WERI-Rb-1 (cell line): ENCODE data around the gene GPC3.

Source experiments
- DNase-seq: peaks from one replicate; pipeline ENCODE4 v3.0.0-alpha.2; 2020
- H3K27ac ChIP-seq: fragments of 250-450 bp; sonication (Bioruptor Pico); 2 replicates; pipeline ENCODE4 v1.5.1; 2020; ENCODE audit warnings: mild to moderate bottlenecking, moderate library complexity
- H3K27me3 ChIP-seq: fragments of 250-450 bp; sonication (Bioruptor Pico); 2 replicates; pipeline ENCODE4 v1.5.1; 2021; ENCODE audit warnings: mild to moderate bottlenecking, low read depth, moderate library complexity; ENCODE audit not compliant: insufficient read depth, severe bottlenecking
- H3K36me3 ChIP-seq: fragments of 250-450 bp; sonication (Bioruptor Pico); 2 replicates; pipeline ENCODE4 v1.5.1; 2020; ENCODE audit warnings: mild to moderate bottlenecking, moderate library complexity
- H3K4me3 ChIP-seq: 2 replicates; pipeline ENCODE4 v1.5.1; 2011; ENCODE audit warnings: low read depth, mild to moderate bottlenecking, control low read depth, low read length
- H3K9me3 ChIP-seq: fragments of 250-450 bp; sonication (Bioruptor Pico); 2 replicates; pipeline ENCODE4 v1.5.1; 2021; ENCODE audit warnings: mild to moderate bottlenecking, moderate library complexity; ENCODE audit not compliant: severe bottlenecking
- TF ChIP-seq, protein P1 (sequence below): IDR thresholded peaks from 2 replicates; pipeline ENCODE4 v1.5.1; 2011; ENCODE audit warnings: low read depth, mild to moderate bottlenecking, control low read depth, inconsistent platforms, low read length

Gene GPC3

DNA sequence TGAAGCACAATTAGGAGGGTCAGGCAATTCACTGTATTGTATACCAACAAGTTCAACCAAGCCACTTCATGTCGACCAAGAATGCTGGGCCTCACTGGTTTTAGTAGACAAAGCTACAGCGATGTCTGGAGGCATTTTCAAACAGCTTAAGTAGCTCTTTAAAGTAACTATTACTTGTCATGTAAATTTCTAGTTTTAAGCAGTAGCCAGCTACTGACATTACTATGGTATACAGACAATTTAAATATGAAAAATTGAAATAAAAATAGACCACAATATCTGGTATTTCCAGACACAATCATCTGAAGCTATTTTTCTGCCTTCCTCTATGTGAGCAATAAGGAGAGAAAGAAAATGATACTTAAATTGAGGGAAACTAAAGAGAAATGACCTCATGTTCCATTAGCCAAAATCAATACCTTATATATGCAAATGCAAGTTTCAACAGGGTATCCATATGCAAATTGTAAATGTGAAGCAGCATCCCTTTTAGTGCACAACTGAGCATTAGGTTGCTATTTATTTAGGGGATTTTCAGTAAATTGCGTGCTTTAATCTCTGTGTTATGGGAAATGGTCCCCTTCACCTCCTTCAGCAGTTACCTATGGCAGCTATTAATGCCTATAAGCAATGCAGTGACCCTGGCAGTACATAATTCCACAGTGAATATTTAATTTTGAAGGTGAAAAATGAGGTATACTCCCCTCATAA lies 119.5 kb downstream of the GPC3 start:
- no peak for DNase-seq
- Histone ChIP-seq H3K4me3 (no peak overlapping the region), H3K27ac (no peak overlapping the region), H3K36me3 (no peaks in the 10 kb centered on the region), H3K9me3 (no peaks in the 10 kb centered on the region), H3K27me3 (peaks cover 45% of the 10 kb centered on the region)
- TF ChIP-seq, protein P1, sequence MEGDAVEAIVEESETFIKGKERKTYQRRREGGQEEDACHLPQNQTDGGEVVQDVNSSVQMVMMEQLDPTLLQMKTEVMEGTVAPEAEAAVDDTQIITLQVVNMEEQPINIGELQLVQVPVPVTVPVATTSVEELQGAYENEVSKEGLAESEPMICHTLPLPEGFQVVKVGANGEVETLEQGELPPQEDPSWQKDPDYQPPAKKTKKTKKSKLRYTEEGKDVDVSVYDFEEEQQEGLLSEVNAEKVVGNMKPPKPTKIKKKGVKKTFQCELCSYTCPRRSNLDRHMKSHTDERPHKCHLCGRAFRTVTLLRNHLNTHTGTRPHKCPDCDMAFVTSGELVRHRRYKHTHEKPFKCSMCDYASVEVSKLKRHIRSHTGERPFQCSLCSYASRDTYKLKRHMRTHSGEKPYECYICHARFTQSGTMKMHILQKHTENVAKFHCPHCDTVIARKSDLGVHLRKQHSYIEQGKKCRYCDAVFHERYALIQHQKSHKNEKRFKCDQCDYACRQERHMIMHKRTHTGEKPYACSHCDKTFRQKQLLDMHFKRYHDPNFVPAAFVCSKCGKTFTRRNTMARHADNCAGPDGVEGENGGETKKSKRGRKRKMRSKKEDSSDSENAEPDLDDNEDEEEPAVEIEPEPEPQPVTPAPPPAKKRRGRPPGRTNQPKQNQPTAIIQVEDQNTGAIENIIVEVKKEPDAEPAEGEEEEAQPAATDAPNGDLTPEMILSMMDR, result no peak

DNA sequence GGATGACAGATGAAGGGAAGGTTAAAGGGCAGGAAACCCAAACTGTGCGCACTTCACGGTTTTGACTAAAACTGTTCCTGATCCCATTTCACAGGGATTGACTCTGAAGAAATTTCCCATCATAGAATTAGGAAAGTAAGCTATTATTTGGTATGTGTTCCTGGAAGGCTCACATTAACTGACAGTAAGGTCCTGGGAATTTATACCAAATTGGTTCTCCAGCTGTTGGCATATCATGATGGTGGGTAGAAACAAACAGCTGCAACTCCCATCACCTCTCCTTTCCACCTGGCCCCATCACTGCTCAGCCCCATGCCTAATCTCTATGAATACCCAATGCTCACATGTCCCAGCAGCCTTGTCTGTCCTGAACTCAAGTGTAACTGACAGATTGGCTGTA lies 121.2 kb downstream of the GPC3 start:
- TF ChIP-seq, protein P1, result no peak
- H3K27ac ChIP-seq, result no peak overlapping the region

DNA sequence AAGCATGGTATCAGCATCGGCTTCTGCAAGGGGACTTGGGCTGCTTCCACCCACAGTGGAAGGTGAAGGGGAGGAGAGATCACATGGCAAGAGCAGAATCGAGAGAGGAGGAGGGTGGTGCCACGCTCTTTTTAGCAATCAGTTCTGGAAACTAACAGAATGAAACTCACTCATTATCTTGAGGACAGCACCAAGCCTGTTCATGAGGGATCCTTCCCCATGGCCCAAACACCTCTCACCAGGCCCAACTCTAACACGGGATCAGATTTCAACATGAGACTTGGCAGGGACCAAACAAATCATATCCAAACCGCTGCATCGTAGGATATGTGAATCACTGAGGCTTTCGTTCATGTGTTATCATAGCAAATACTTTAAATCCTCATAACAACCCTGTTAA lies 125.5 kb downstream of the GPC3 start:
- Histone ChIP-seq H3K36me3 (no peaks in the 10 kb centered on the region), H3K4me3 (no peak overlapping the region), H3K27ac (no peak overlapping the region), H3K9me3 (no peaks in the 10 kb centered on the region), H3K27me3 (peaks cover 66% of the 10 kb centered on the region)
- no peak for DNase-seq
- TF ChIP-seq, protein P1, result no peak

More for the DNA sequence above, 121.2 kb downstream of the GPC3 start:
- DNase-seq, result no peak
- Histone ChIP-seq H3K27me3 (peaks cover 45% of the 10 kb centered on the region), H3K4me3 (no peak overlapping the region), H3K36me3 (no peaks in the 10 kb centered on the region), H3K9me3 (no peaks in the 10 kb centered on the region)

DNA sequence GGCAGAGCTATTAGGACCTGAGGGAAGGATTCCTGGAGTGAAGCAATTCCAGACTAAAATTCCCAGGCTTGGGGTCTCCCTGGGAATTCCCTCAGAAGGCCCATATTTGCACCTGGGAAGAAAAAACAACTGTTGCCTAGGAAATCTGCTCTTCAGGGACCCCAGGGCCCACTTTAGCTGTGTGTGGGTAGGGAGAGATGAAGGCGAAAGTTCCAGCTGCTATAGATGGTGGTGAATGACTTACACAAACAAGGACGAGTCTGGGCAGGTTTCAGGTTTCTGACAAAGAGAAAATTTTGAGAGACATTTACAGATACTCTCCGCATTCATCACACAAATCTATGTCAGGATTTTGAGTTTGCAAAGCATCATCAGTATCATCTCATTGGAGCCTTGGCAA lies 126.1 kb downstream of the GPC3 start:
- Histone ChIP-seq H3K27me3 (peaks cover 66% of the 10 kb centered on the region), H3K4me3 (no peak overlapping the region), H3K27ac (no peak overlapping the region), H3K36me3 (no peaks in the 10 kb centered on the region), H3K9me3 (no peaks in the 10 kb centered on the region)
- TF ChIP-seq, protein P1, result no peak
- no peak for DNase-seq

DNA sequence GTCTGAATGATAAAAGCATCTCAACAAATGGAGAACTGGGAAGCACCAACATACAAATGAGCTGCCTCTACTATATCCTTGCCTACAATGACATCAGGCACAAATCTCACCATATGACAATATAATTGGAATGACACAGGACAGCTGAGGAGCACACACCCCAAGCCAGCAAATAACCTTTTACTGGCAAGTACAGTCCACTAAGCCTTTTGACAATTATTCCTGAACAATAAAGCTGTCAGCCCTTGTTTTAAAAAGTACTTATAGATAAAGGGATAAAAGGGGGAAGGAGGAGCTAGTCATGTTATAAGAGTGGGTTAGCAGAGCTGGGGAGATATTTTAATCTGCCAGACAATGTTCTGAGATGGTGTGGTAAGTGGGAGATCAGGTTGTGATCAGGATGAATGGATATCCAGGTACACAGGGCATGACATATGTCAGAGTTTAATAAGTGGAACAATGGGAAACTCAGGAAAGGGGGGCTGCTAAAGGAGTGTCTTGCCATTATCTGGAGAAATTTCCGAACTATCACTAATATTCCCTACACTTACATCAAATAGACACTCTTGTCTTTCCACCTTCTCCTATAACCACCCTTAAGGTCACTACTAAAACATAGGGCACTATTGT lies 127.6 kb downstream of the GPC3 start:
- H3K27ac ChIP-seq, result no peak overlapping the region
- H3K9me3 ChIP-seq, result no peaks in the 10 kb centered on the region
- H3K36me3 ChIP-seq, result no peaks in the 10 kb centered on the region
- no peak overlapping the region for H3K4me3 ChIP-seq
- DNase-seq, result no peak
- TF ChIP-seq, protein P1, result no peak
- H3K27me3 ChIP-seq, result peaks cover 58% of the 10 kb centered on the region
